ENCODE results near the gene SOX6. TPM values are rescaled to one million over a fixed set of nuclear protein-coding genes. Genes with fewer than 3 reads are reported as not detected.

The SOX6 gene
- total RNA-seq, 1 donor from 2014 or later: 4.9 TPM

GRCh38 chr11:16385099-16385498, 28.8 kb upstream of the SOX6 start:
- Histone ChIP-seq H3K9me3 (no peaks in the 10 kb centered on the region), H3K36me3 (no peaks in the 10 kb centered on the region), H3K4me3 (no peak overlapping the region), H3K27me3 (no peaks in the 10 kb centered on the region), H3K27ac (no peak overlapping the region), H3K4me1 (no peaks in the 10 kb centered on the region)
- no peak for TF ChIP-seq POLR2AphosphoS5 (IDR thresholded peaks at IDR 0.05; ENCODE audit: insufficient read depth in 1 of 2, low read depth in 1 of 2)
- intact Hi-C loops (cut with DNase I): no loop called here
- DNase-seq (ENCODE audit: extremely low spot score in 2 of 2): no peak

GRCh38 chr11:16382638-16383380, 26.5 kb upstream of the SOX6 start:
- intact Hi-C loops (cut with DNase I): no loop called here
- H3K9me3 ChIP-seq: no peaks in the 10 kb centered on the region
- no peak overlapping the region for H3K27ac ChIP-seq
- DNase-seq (ENCODE audit: extremely low spot score in 2 of 2): no peak
- no peaks in the 10 kb centered on the region for H3K36me3 ChIP-seq
- H3K4me3 ChIP-seq: no peak overlapping the region
- no peaks in the 10 kb centered on the region for H3K4me1 ChIP-seq
- H3K27me3 ChIP-seq: no peaks in the 10 kb centered on the region
- no peak for TF ChIP-seq POLR2AphosphoS5 (IDR thresholded peaks at IDR 0.05; ENCODE audit: insufficient read depth in 1 of 2, low read depth in 1 of 2)
- TF ChIP-seq POLR2A (IDR thresholded peaks at IDR 0.05): no peak
- TF ChIP-seq CTCF (IDR thresholded peaks at IDR 0.05): no peak

- no peak overlapping the region for H3K27ac ChIP-seq
- no peaks in the 10 kb centered on the region for H3K9me3 ChIP-seq
- TF ChIP-seq POLR2AphosphoS5 (IDR thresholded peaks at IDR 0.05; ENCODE audit: insufficient read depth in 1 of 2, low read depth in 1 of 2) (no peak), CTCF (IDR thresholded peaks at IDR 0.05) (no peak), POLR2A (IDR thresholded peaks at IDR 0.05) (no peak)
- H3K27me3 ChIP-seq: no peaks in the 10 kb centered on the region
- intact Hi-C loops (cut with DNase I): no loop called here
- DNase-seq (ENCODE audit: extremely low spot score in 2 of 2): no peak
- H3K36me3 ChIP-seq: no peaks in the 10 kb centered on the region
- no peak overlapping the region for H3K4me3 ChIP-seq
- H3K4me1 ChIP-seq: no peaks in the 10 kb centered on the region
These were observed 25.8 kb upstream of the SOX6 start for GRCh38 chr11:16382186-16382585.

- H3K4me3 ChIP-seq: no peak overlapping the region
- no peak for TF ChIP-seq POLR2A (IDR thresholded peaks at IDR 0.05)
- TF ChIP-seq POLR2AphosphoS5 (IDR thresholded peaks at IDR 0.05; ENCODE audit: insufficient read depth in 1 of 2, low read depth in 1 of 2): no peak
- TF ChIP-seq CTCF (IDR thresholded peaks at IDR 0.05): no peak
- no peaks in the 10 kb centered on the region for H3K36me3 ChIP-seq
- intact Hi-C loops (cut with DNase I): no loop called here
- no peaks in the 10 kb centered on the region for H3K27me3 ChIP-seq
- no peak overlapping the region for H3K27ac ChIP-seq
- DNase-seq (ENCODE audit: extremely low spot score in 2 of 2): no peak
- no peaks in the 10 kb centered on the region for H3K9me3 ChIP-seq
- no peaks in the 10 kb centered on the region for H3K4me1 ChIP-seq
These were observed 24.7 kb upstream of the SOX6 start for GRCh38 chr11:16380941-16381568.

DNA sequence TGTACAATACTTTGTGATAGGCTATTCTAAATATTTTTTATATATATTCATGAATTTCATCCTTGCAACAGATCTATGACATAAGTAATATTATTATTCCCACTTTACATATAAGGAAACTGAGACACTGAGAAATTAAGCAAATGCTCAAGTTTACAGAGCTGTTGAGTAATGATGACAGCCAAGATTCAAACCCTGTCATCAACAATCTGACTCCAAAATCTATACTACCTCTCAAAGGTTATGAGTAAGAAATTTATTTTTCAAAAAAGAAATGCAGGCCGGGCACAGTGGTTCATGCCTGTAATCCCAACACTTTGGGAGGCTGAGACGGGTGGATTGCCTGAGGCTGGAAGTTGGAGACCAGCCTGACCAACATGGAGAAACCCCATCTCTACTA, 22.6 kb upstream of the SOX6 start:
- no peaks in the 10 kb centered on the region for H3K9me3 ChIP-seq
- no peaks in the 10 kb centered on the region for H3K27me3 ChIP-seq
- H3K27ac ChIP-seq: no peak overlapping the region
- H3K36me3 ChIP-seq: no peaks in the 10 kb centered on the region
- intact Hi-C loops (cut with DNase I): no loop called here
- no peaks in the 10 kb centered on the region for H3K4me1 ChIP-seq
- H3K4me3 ChIP-seq: no peak overlapping the region
- no peak for DNase-seq (ENCODE audit: extremely low spot score in 2 of 2)
- TF ChIP-seq POLR2A (IDR thresholded peaks at IDR 0.05) (no peak), CTCF (IDR thresholded peaks at IDR 0.05) (no peak), POLR2AphosphoS5 (IDR thresholded peaks at IDR 0.05; ENCODE audit: insufficient read depth in 1 of 2, low read depth in 1 of 2) (no peak)

Measured in vagina (tissue), 2 donors.